GM19240 (cell line): ENCODE data around the gene B4GALT1.
"Not testable (repeated sequence)": the region's sequence is repeated elsewhere in the genome, so short reads cannot be mapped to it uniquely, and the experiment has no call there.

ENCODE experiments used
- DNase-seq: peaks from one replicate; pipeline ENCODE4 v3.0.0; 2011; ENCODE audit warnings: low spot score; ENCODE audit not compliant: insufficient read length

B4GALT1 gene

DNA sequence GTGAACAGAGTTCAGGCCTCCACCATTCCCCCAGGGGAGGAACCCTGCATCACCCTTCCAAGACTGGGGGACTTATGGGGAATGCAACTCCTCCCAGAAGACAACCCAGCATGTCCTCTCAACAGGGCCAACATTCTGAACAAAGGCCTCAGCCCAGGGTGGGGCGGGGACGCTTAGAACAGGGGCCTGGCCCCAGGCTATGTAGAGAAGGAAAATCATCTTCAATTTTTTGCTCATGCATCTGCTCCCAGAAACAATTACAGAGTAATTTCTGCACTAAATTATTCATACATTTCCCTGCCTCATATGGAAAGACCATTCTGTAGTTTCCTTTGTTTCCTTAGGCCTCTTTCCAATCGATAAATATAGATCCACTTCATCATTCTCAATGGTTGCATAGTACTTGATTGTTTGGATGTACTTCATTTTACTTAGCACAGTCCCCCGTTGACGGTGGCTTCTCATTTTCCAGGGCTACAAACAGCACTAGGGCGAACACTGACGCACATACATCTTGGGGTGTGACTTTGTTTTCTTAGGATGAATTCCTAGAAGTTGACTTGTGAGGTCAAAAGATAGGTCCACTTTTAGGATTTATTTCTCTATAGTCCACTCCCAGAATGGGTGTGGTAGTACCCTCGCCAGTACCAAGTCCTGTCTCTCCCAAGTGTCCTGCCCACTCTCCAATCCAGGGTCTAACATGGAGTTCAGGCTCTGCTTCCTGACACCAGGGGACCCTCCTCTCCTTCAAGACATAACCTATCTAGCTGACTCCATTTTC is 63.4 kb downstream of the B4GALT1 start:
- DNase-seq: no peak

DNA sequence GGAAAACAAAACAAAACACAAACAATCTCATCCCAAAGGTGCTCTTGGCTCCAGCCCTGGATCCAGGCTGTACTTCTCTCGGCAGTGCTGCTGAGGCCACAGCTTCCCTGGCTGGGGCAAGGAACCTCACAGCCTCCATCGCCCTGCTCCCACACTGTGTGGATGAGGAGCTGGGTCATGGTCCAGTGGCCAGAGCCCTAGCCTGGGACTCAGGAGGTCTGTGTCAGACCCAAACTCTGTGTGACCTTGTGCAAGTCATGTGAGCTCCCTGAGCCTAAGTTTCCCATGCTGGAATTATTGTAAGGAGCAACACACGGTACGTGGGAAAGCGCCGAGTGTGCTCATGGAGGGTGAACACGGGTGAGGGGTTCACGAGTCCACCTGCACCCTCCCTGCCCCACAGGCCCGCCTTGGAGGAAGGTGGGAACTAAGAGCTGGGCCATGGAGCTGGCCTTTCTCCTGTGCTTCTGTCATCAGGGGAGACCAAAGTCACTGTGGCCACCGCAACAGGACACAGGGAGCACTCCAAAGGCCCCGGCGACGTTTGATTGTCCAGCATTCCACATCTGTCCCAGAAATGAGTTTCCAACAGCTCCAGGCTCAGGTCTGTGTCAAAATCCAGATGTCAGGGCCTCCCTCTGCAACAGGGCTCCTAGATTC is 64.5 kb downstream of the B4GALT1 start:
- no peak for DNase-seq

DNA sequence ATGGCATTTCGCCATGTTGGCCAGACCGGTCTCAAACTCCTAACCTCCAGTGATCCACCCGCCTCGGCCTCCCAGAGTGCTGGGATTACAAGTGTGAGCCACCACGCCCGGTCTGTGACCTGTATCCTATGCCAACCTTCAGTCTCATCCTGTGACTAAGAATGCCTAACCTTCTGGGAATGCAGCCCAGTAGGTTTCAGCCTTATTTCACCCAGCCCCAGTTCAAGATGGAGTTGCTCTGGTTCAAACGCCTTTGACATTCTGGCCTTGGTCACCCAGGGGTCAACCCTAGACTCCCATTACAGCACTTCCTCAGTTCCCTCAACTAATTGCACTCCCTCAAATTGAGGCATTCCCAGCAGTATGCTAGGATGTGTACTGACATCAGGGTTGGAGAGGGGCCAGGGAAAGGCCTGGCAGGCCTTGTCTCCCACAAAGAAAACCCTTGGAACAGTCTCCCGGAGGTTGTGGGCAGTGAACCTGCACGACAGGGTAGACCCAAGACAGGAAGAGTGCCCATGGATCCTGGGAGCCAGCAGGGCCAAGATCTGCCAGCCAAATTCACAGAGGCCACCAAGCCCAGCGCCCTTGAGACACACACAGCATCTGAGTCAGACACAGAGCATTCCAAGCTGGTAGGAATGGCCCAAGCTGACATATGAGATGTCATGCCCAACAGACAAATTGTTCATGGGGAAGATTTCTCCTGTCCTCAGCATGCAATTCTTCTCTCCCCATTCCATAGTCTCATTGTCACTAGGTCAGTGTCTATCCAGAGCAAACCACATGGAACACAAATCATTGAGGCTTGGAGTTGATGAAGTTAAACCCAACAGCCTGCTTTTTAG is 65.8 kb downstream of the B4GALT1 start:
- DNase-seq: no peak

DNA sequence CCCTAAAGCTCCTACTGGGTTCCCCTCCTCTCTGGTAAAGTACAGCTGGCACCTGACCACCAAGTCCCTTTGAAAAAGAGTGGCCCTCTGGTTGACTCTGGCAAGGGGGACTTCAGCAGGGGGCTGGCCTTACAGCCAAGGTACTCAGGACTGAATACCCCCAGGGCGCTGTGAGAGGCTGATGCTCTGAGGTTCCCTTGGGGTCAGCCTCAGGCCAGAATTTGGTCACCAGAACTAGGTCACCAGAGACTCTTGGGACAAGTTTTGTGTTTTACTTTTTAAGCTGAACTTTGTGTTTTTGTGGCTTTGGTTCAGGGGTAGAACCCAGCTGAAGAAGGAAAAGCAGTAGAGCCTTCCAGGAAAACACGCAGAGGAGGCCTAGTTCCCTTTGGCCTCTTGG is 67.4 kb downstream of the B4GALT1 start:
- DNase-seq: no peak

DNA sequence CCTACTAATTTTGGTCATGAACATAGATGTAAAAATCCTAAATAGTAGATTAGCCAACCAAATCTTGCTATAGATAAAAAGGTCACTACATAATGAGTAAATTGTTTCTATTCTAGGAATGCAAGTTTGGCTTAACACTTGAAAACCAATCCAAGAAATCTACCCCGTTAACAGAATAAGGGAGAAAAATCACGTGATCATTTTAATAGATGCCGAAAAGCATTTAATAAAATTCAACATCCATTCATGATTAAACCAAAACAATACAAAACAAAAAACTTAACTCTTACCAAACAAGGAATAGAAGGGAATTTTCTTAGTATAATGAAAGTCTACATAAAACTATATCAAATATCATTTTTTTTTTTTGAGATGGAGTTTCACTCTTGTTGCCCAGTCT is 69.9 kb downstream of the B4GALT1 start:
- DNase-seq: no peak

DNA sequence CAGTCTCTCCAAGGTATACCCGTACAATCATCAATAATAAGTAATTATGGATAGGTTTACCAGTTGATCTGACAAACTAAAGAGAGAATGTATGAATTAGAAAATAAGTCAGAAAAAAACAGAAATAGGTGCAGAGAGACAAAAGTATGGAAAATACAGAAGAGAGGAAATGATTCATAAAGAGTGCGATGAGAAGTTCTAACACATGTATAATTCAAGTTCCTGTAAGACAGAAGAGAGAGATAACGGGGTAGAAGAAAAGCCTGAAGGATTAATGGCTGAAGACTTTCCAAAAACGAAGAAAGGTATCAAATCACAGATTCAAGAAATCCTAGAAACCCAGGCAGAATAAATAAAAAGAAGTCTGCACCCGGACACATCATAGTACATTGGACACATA is 74.5 kb downstream of the B4GALT1 start:
- DNase-seq: no peak

DNA sequence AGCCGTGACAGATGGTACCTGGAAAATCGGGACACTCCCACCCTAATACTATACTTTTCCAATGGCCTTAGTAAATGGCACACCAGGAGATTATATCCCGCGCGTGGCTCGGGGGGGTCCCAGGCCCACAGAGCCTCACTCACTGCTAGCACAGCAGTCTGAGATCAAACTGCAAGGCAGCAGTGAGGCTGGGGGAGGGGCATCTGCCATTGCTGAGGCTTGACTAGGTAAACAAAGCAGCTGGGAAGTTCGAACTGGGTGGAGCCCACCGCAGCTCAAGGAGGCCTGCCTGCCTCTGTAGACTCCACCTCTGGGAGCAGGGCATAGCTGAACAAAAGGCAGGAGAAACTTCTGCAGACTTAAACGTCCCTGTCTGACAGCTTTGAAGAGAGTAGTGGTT is 81.5 kb downstream of the B4GALT1 start:
- not testable (repeated sequence) for DNase-seq

DNA sequence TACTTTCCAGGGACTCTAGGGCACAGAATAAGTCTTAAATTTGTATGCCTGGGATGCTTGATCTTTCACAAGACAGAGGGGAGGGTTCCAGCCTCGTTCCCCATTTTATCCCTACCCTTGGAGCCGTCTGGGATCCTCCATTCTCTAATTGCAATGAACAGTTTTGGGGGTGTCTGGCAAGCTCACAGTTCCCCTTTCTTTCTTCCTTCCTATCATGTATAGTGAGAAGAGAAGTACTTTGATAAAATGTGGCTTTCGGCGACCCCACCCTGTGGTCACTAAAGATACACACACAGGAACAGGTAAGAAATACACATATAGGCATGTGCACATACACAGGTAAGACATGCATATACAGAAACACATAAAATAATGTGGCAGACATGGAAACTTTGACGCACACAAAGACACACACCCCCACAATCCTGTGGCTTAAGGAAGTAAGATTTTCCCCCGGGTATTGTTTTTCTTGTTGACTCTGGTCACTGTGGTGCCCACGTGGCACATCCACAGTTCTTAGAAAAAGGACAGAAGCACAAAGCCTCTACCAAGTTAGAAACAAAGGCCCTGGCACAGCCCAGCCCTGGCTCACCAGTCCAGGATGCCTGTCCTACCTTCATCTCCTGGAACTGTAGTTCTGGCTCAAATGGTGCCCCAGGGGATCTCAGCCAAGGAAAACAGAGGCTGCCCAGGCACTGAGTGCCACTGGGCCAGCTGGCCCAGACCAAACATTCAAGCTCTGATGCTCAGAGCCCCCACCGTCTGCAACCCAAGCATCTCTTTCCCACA is 84.4 kb downstream of the B4GALT1 start:
- no peak for DNase-seq

DNA sequence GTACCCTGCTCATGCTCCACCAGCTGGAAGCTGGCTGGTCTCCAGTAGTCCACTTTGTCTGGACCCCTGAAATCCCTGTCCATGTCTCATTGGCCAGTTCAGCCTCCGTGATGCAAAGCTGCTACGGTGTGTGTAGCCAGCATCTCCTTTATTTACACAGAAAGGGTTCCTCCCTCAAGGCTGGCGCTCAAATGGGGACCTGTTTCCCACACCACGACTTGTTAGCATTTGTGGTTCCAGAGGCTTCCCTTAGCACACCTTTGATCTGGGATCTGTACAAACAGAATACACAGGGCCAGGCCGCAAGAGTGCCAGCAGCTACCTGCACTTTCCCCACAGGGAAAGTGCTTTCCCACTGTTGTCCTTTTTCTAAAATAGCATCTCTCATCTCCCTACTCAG is 85.0 kb downstream of the B4GALT1 start:
- no peak for DNase-seq

DNA sequence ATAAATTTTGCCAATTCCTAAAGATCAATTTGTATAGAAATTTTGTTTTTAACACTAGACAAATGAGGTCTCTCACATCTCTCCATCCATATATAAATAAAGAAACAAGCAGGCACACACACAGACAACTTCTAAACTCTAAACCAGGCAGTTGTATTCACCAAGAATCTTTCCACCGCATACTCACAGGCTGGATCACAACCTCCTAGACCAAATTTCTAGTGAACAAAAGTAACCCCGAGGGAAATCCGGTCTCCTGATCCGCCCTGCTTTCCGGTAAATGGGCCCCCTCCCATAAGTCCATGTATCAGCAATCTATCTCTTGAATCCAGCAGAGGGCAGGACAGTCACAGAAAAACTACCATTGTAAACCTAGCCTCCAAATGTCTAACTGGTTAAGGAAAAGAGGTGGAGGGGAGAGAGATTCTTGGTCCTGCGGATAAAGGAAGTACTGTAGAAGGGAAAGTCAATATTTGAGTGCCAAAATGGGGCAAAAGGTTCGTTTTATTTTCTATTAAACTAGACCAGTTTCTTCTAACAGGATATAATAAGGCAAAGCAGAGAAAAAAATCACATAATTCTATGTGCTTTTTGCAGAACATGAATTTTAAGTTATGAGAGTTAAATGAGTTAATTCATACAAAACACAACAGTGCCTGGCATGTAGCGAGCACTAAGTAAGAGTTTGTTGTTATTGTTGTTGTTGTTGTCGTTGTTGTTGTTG is 85.8 kb downstream of the B4GALT1 start:
- DNase-seq: peak; percentile 57

DNA sequence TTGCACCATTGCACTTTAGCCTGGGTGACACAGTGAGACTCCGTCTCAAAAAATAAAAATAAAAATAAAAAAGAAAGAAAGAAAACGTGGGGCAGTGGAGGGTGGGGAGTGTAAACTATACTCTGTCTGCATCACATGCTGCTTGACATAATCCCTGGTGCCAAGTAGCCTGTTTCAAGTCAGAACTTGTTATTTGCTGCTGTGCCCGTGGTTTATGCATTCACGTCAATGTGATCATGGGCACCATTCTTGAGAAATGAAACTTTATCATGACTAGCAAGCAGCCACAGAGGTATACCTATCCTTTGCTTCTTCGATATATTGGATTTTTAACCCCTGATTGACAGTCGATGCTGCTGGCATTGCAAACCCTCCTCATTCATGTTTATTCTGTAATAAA is 86.6 kb downstream of the B4GALT1 start:
- DNase-seq: no peak

DNA sequence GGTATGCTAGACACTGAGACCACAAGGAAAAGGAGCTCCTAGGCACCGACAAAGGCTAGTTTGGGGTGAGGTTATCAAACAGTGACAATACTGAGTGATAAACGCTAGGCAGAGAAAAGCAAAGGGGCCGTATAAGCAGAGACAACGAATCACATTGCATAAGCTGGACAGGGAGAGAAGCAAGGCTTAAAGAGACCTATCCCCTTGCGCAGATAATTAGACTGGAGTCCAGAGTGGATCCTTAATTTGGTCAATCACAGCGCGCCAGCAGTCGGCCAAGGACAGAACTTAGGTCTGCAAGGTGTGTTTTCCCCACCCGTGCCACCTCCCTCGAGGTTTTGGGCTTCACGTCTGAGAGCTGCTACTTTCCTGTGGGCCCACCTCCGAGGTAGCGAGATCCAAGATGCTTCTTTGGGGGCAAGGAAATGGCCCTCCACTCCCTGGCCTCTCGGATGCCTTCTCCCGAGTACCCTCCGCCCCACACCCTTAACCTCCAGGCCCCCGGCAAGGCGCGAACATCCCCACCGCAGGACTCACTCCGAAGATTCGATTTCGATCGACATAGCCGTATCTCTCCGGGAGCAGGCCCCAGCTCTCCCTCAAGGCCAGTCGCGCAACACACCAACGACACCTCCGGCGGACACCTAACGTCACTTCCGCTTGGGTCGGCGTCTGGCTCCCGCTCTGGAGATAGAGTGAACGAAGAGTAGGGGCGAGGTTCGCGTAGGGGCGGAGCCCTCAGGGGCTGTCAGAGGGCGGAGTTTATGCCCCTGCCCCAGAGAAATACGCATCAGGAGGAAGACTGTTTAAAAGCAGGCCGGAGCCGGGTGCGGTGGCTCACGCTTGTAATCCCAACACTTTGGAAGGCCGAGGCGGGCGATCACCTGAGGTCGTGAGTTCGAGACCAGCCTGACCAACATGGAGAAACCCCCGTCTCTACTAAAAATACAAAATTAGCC is 90.8 kb downstream of the B4GALT1 start, which contains the start of gene SMU1:
TSS of gene SMU1 (minus strand) at position 629 of the 959 bp plus-strand sequence. CDS start at position 563, 66 bp downstream.
- DNase-seq: peak; percentile 84

DNA sequence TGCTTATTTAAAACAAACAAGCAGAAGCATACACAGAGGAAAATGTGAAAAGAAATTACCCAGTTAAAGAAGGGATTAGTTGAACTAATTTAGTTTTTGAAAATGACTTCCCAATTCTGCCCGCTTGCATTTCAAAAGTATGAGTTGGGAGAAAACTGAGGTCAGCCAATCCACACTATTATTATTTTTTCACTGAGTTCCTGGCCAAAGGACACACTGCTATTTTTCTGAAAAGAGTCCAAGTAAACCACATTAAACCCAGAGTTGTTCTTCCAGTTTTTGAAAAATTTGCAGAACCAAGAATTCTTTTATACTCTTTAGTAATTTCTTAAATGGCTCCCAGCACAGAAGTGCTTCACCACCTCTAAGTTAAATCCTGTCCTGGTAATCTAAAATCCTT is 98.1 kb downstream of the B4GALT1 start:
- DNase-seq: no peak

DNA sequence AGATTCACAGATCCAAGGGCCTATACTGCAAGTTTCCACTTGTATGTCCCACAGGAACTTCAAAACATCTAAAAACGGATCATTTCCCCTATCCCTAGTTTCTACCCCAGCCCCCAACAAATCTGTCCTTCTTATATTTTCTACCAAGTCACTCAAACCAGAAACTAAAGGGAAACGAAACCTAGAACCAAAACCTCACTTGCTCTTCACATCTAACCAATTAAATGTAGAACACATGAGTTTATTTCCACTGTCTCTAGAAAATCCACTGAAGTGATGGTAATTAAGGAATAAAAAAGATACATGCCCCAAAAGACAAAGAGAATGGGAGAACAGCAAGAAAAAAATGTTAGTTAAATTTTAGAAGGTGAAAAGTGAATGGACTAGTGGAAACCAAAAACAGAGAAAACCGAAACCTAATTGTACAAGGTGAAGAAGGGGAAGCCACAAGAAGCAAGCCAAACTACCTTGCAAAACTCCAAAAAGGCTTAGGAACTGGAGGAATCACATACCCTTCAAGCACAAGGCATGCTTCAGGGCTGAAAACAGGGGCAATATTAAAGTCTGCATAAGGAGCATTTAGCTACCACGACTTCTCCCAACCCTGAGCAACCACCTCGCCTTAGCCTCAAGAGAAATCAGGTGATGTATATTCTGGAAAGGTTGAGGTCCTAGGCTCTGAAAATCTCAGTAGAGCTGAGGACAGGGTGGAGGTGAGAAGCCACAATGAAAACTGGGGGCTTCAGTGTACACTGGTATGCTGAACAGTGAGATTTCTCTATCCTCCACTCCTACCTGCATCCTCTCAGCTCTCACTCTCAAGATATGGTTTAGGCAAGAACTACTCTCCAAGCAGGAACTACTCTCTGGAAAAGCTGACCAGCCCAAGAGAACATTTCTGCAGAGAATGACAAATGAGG is 101.7 kb downstream of the B4GALT1 start:
- DNase-seq: peak; percentile 19
